IMR-90 (cell line): ENCODE data around the gene RABIF. TPM values are rescaled to one million over a fixed set of nuclear protein-coding genes. Genes with fewer than 3 reads are reported as not detected.

Experiments used
- ATAC-seq: fragments of 200-7000 bp; cut with Tn5 transposase; 2 replicates; pipeline ENCODE4 v1.9.1; 2020; ENCODE audit warnings: low read depth, mild to moderate bottlenecking, moderate library complexity
- BruUV-seq: library from RNA; stranded (reverse); fragments of 400-500 nt; replicated peaks from 2 replicates; lab custom pipeline; 2021; lab: Mats Ljungman, UMichigan
- CTCF ChIA-PET: fragments of 300-600 bp; formaldehyde crosslinking; extraction: SDS; loops from one replicate; lab custom pipeline; 2021; ENCODE audit warnings: antibody characterized with exemption; lab: Yijun Ruan, JAX
- POLR2A ChIA-PET: fragments of 300-600 bp; sonication (Branson Sonifier 250); formaldehyde crosslinking; loops from one replicate; lab custom pipeline; 2022; ENCODE audit warnings: antibody characterized with exemption; ENCODE audit not compliant: unreplicated experiment; lab: Charles Lee
- DNase-seq: peaks from one replicate; pipeline ENCODE4 v3.0.0; 2013
- H2AFZ ChIP-seq: replicated peaks from 2 replicates; pipeline ENCODE3; 2013; ENCODE audit warnings: low read length, mild to moderate bottlenecking; ENCODE audit not compliant: poor library complexity
- H2AK5ac ChIP-seq: 2 replicates; pipeline ENCODE4 v1.6.1; 2013; ENCODE audit warnings: low read depth, low read length, inconsistent platforms
- H2AK9ac ChIP-seq: replicated peaks from 2 replicates; pipeline ENCODE3; 2013; ENCODE audit warnings: mild to moderate bottlenecking, low read depth, low read length, moderate library complexity; ENCODE audit not compliant: poor library complexity
- H2BK120ac ChIP-seq: 2 replicates; pipeline ENCODE4 v1.6.1; 2013; ENCODE audit warnings: low read depth, low read length, inconsistent platforms
- H2BK15ac ChIP-seq: 3 replicates; pipeline ENCODE4 v1.6.1; 2013; ENCODE audit warnings: low read depth, low read length, inconsistent platforms
- H2BK20ac ChIP-seq: 2 replicates; pipeline ENCODE4 v1.6.1; 2013; ENCODE audit warnings: low read depth, mild to moderate bottlenecking, inconsistent platforms, low read length, moderate library complexity
- H2BK5ac ChIP-seq: 2 replicates; pipeline ENCODE4 v1.6.1; 2013; ENCODE audit warnings: mild to moderate bottlenecking, low read depth, low read length, inconsistent platforms; ENCODE audit not compliant: poor library complexity, severe bottlenecking
- H3K14ac ChIP-seq: replicated peaks from 2 replicates; pipeline ENCODE4 v1.6.1; 2013; ENCODE audit warnings: low read depth, low read length, inconsistent platforms
- H3K18ac ChIP-seq: 2 replicates; pipeline ENCODE4 v1.6.1; 2013; ENCODE audit warnings: low read depth, low read length, control low read depth
- H3K23ac ChIP-seq: 2 replicates; pipeline ENCODE4 v1.6.1; 2013; ENCODE audit warnings: low read depth, low read length, inconsistent platforms
- H3K27ac ChIP-seq: 2 replicates; pipeline ENCODE4 v1.5.1; 2013; ENCODE audit warnings: mild to moderate bottlenecking, control low read depth, low read length; ENCODE audit not compliant: insufficient read depth
- H3K27me3 ChIP-seq: 2 replicates; pipeline ENCODE4 v1.6.1; 2013; ENCODE audit warnings: low read length; ENCODE audit not compliant: control insufficient read depth, insufficient read depth
- H3K36me3 ChIP-seq: 2 replicates; pipeline ENCODE4 v1.6.1; 2013; ENCODE audit warnings: low read length, mixed read lengths; ENCODE audit not compliant: control insufficient read depth, insufficient read depth
- H3K4ac ChIP-seq: 2 replicates; pipeline ENCODE4 v1.6.1; 2013; ENCODE audit warnings: low read depth, low read length, inconsistent platforms
- H3K4me1 ChIP-seq: 2 replicates; pipeline ENCODE4 v1.6.1; 2013; ENCODE audit warnings: low read length, mixed read lengths; ENCODE audit not compliant: control insufficient read depth, insufficient read depth
- H3K4me2 ChIP-seq: 2 replicates; pipeline ENCODE4 v1.6.1; 2013; ENCODE audit warnings: low read depth, mild to moderate bottlenecking, control low read depth, low read length, moderate library complexity
- H3K4me3 ChIP-seq: 2 replicates; pipeline ENCODE4 v1.5.1; 2013; ENCODE audit warnings: low read depth, mild to moderate bottlenecking, control low read depth, low read length, moderate library complexity; ENCODE audit not compliant: insufficient read depth
- H3K56ac ChIP-seq: 2 replicates; pipeline ENCODE4 v1.6.1; 2013; ENCODE audit warnings: low read length, inconsistent platforms; ENCODE audit not compliant: insufficient read depth; ENCODE audit errors: extremely low read depth
- H3K79me1 ChIP-seq, 2 experiments: 2 replicates each; pipeline ENCODE4 v1.6.1; 2013; ENCODE audit warnings: low read length in 2 of 2, inconsistent platforms in 1 of 2, low read depth in 1 of 2
- H3K9ac ChIP-seq: 2 replicates; pipeline ENCODE4 v1.6.1; 2013; ENCODE audit warnings: low read depth, low read length, control low read depth
- H3K9me1 ChIP-seq: 2 replicates; pipeline ENCODE4 v1.6.1; 2013; ENCODE audit warnings: low read length, inconsistent platforms; ENCODE audit not compliant: insufficient read depth
- H3K9me3 ChIP-seq: 2 replicates; pipeline ENCODE4 v1.6.1; 2013; ENCODE audit warnings: low read length; ENCODE audit not compliant: control insufficient read depth, insufficient read depth
- H4K20me1 ChIP-seq: 2 replicates; pipeline ENCODE4 v1.6.1; 2013; ENCODE audit warnings: low read length, inconsistent platforms; ENCODE audit not compliant: insufficient read depth
- H4K5ac ChIP-seq: 2 replicates; pipeline ENCODE4 v1.6.1; 2013; ENCODE audit warnings: mild to moderate bottlenecking, low read depth, low read length, control low read depth
- H4K8ac ChIP-seq, 2 experiments: 2 replicates each; pipeline ENCODE4 v1.6.1; 2013; ENCODE audit warnings: low read depth in 2 of 2, low read length in 2 of 2, control low read depth in 1 of 2, inconsistent platforms in 1 of 2
- H4K91ac ChIP-seq: 2 replicates; pipeline ENCODE4 v1.6.1; 2013; ENCODE audit warnings: low read depth, low read length, inconsistent platforms; ENCODE audit not compliant: insufficient read depth
- CHD1 ChIP-seq: IDR thresholded peaks from 2 replicates; pipeline ENCODE4 v1.6.1; 2012; ENCODE audit warnings: low read depth, low read length, improper control_type of control experiment
- FOS ChIP-seq: fragments of 150-350 bp; IDR thresholded peaks from 2 replicates; pipeline ENCODE4 v1.6.1; 2016; ENCODE audit warnings: low read depth, low read length
- POLR2A ChIP-seq: IDR thresholded peaks from 2 replicates; pipeline ENCODE4 v1.6.1; 2012; ENCODE audit warnings: mild to moderate bottlenecking, low read depth, low read length
- RCOR1 ChIP-seq: IDR thresholded peaks from 2 replicates; pipeline ENCODE4 v1.6.1; 2012; ENCODE audit warnings: mild to moderate bottlenecking, low read length, improper control_type of control experiment; ENCODE audit not compliant: insufficient replicate concordance
- RFX5 ChIP-seq: IDR thresholded peaks from 2 replicates; pipeline ENCODE4 v1.8.0; 2012; ENCODE audit warnings: low read depth, mild to moderate bottlenecking, low read length, moderate library complexity
- WGBS, 2 experiments: methylation state at CpG; one replicate each; pipeline versions ENCODE4 v1.1.5 to v1.1.7; 2013; ENCODE audit warnings: missing lambda C conversion rate in 2 of 2; ENCODE audit not compliant: insufficient read length in 1 of 2; ENCODE audit errors: extremely low coverage in 2 of 2; 5-methylcytosine and 5-hydroxymethylcytosine counted together
- dilution Hi-C: fragments of 300-500 bp; cut with HindIII; formaldehyde crosslinking; loops from one replicate; pipeline ENCODE4 v1.14.3; 2018; ENCODE audit warnings: low sequenced_read_pairs; ENCODE audit not compliant: unreplicated experiment
- in situ Hi-C: fragments of 300-500 bp; cut with MboI; formaldehyde crosslinking; loops from 3 replicates; pipeline ENCODE4 v1.14.3; 2019; ENCODE audit warnings: low sequenced_read_pairs, inconsistent platforms, mixed read lengths
- intact Hi-C: fragments of 100-400 bp; cut with micrococcal nuclease; formaldehyde crosslinking; loops from 2 replicates; pipeline ENCODE4 v1.10.0; 2022
- polyA plus RNA-seq, 3 experiments: library from polyadenylated mRNA; depleted of rRNA; stranded (reverse); fragments of >200 nt; gene quantifications; 2 replicates each; pipeline ENCODE4 v1.2.3, GENCODE V29; 2012; ENCODE audit warnings: low replicate concordance in 1 of 3
- total RNA-seq: library from RNA; depleted of rRNA; stranded (reverse); fragments of >200 nt; gene quantifications from 2 replicates; pipeline ENCODE4 v1.2.3, GENCODE V29; 2012

Gene RABIF
- total and polyA plus RNA-seq, 2 of the 4 experiments (the other 2 are of a cell fraction), result 4.8 to 7.9 TPM

DNA sequence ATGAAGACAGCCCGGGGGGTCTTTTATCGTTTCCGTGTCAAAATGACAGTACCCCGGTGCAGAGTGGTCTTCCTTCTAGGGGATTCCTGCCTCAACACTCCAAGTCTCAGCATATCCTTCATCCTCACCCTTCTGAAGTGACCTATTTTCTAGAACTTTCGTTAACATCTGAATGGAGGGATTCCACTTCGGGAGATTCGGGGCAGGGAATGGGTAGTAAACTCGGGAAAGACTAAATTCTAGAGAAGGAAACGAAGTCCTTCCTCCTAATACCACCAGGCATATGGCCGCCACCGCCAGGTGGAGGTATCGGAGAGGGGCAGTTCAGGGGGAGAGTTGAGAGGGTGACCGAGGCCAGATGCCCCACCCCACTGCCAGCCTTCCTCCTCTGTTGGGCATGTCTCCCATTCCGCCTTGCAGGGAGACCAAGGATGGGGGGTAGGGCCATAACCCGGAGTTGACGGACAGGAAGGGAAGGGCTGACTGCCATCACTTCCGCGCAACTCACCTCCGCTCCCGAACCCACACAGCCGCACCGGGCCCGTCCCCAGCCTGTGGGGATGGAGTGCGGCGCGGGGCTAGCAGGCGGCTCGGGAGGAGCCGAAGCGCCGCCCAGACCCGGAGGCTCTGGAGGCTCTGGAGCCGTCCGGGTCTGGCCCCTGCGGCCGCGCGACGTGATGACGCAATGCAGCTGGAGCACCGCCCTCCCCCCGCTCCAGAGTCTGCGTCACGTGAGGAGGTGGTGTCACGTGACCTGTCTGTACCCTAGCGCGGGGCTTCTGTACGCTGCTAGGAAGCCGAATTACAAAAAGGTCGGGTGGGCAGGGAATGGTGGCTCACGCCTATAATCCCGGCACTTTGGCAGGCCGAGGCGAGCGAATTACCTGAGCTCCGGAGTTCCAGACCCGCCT is 37.9 kb upstream of the RABIF start, which contains the start of gene KLHL12 (continued):
- TF ChIP-seq POLR2A, result peak; percentile 88
- peak; percentile 98 for TF ChIP-seq FOS
- TF ChIP-seq CHD1, result no peak

DNA sequence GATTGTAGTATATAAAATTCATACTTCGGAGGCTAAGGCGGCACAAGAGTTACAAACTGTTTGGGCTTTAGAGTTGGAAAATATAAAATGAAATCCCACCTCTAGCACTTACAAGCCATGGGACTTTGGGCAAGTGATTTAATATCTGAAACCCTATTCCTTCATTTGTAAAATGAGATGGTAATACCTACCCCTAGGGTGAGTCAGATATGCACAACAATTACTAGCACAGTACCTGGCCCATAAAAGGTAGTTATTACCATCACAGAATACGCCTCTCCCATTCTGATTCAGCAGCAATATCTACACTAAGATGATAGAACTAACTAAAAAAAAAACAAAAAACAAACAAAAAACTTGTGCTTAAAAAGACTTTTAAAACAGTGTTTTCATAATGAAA is 34.6 kb upstream of the RABIF start:
- Histone ChIP-seq H3K56ac (no peak overlapping the region), H2BK20ac (no peak overlapping the region), H3K27ac (no peak overlapping the region), H3K4me2 (no peak overlapping the region), H2AK9ac (no peak overlapping the region), H4K8ac (no peak overlapping the region), H3K14ac (no peak overlapping the region), H3K9ac (no peak overlapping the region), H3K9me1 (no peaks in the 10 kb centered on the region), H4K5ac (no peak overlapping the region), H3K79me1 (peaks cover 0 to 29% of the 10 kb centered on the region in 2 experiments; a peak in 2 of 4 replicates), H2BK5ac (no peak overlapping the region), H4K91ac (no peak overlapping the region), H3K4me1 (no peaks in the 10 kb centered on the region), H2AFZ (no peak overlapping the region), H2BK120ac (no peak overlapping the region), H3K27me3 (no peaks in the 10 kb centered on the region), H3K23ac (no peak overlapping the region), H2AK5ac (no peak overlapping the region), H3K18ac (no peak overlapping the region), H3K4ac (no peak overlapping the region), H3K9me3 (no peaks in the 10 kb centered on the region), H2BK15ac (no peak overlapping the region), H4K20me1 (no peaks in the 10 kb centered on the region; the same call in 1 of the 2 replicates), H3K4me3 (no peak overlapping the region), H3K36me3 (peaks cover 4% of the 10 kb centered on the region)
- ChIA-PET POLR2A (no interaction called here), CTCF (interaction anchor here (0.7 kb wide), 1 partner anchor 668 kb away, joined by 3 read pairs; no protein-coding TSS in a partner anchor)
- intact Hi-C loops, result no loop called here
- TF ChIP-seq RCOR1 (no peak), RFX5 (no peak), CHD1 (no peak)
- DNase-seq, result no peak
- in situ Hi-C loops, result no loop called here
- no CpG with 5 or more reads among the region's 3 CpGs for WGBS, 2 experiments
- dilution Hi-C loops, result no loop called here
- no TSS peak for BruUV-seq
- no peak for ATAC-seq
